Adrenal gland (tissue), 12 donors: ENCODE results near the gene CCDC33. TPM values are rescaled to one million over a fixed set of nuclear protein-coding genes. Genes with fewer than 3 reads are reported as not detected.

Source experiments
- DNase-seq, 7 donors: peaks; one replicate each; pipeline ENCODE4 v3.0.0-alpha.2; 2019 to 2020
- H3K27ac ChIP-seq, 5 donors: fragments of 200-600 bp; sonication (generic) in 4 of 5; 1 replicate in 3 of 5; 2 replicates in 2 of 5; pipeline versions ENCODE4 v1.5.1 to v1.8.0; 2016 to 2020; ENCODE audit warnings: mild to moderate bottlenecking in 1 of 5
- H3K27me3 ChIP-seq: fragments of 200-600 bp; 2 replicates; pipeline ENCODE4 v1.8.0; 2021
- H3K36me3 ChIP-seq, 2 donors: fragments of 200-600 bp; replicated peaks in 1 of 2; 1 replicate in 1 of 2; 2 replicates in 1 of 2; pipeline versions ENCODE4 v1.5.1 to v1.8.0; 2018 to 2022
- H3K4me1 ChIP-seq, 2 donors: fragments of 200-600 bp; replicated peaks in 1 of 2; 1 replicate in 1 of 2; 2 replicates in 1 of 2; pipeline versions ENCODE4 v1.5.1 to v1.8.0; 2018 to 2021
- H3K4me3 ChIP-seq, 4 donors: fragments of 200-600 bp; sonication (generic) in 3 of 4; one replicate each; pipeline ENCODE4 v1.5.1; 2016 to 2018
- H3K9me3 ChIP-seq, 3 donors: fragments of 200-600 bp; sonication (generic) in 1 of 3; replicated peaks in 1 of 3; 1 replicate in 2 of 3; 2 replicates in 1 of 3; pipeline versions ENCODE4 v1.5.1 to v1.8.0; 2016 to 2021
- CTCF ChIP-seq, 6 experiments: fragments of 450-650 bp in 4 of 6; fragments of 200-600 bp in 2 of 6; sonication (generic) in 1 of 6; IDR thresholded peaks; 1 replicate in 5 of 6; 2 replicates in 1 of 6; pipeline versions ENCODE4 v1.5.1 to v1.8.0; 2016 to 2021; ENCODE audit warnings: antibody characterized with exemption in 6 of 6, mild to moderate bottlenecking in 2 of 6, moderate library complexity in 1 of 6
- POLR2A ChIP-seq, 2 donors: fragments of 450-650 bp; IDR thresholded peaks; one replicate each; pipeline ENCODE4 v1.6.1; 2017; ENCODE audit warnings: antibody characterized with exemption in 2 of 2, mild to moderate bottlenecking in 2 of 2, moderate library complexity in 1 of 2
- WGBS, 4 donors: extraction: QIAGEN DNeasy Blood & Tissue Kit in 2 of 4; methylation state at CpG; one replicate each; pipeline versions ENCODE4 v1.1.5 to v1.1.7; 2013 to 2017; 5-methylcytosine and 5-hydroxymethylcytosine counted together
- intact Hi-C, 2 donors: fragments of 100-400 bp; cut with DNase I; formaldehyde crosslinking; loops; one replicate each; pipeline versions ENCODE4 v1.14.1 to v1.15.0; 2022 to 2023
- polyA plus RNA-seq, 3 donors: library from polyadenylated mRNA; stranded (reverse); fragments of 200-250 nt in 2 of 3; fragments of 350-450 nt in 1 of 3; fragmentation: Illumina TruSeq in 1 of 3; extraction: RNeasy Lipid Tissue Mini Kit (QIAGEN cat#74804) in 1 of 3; gene quantifications; one replicate each; pipeline ENCODE4 v1.2.3, GENCODE V29; 2013 to 2014
- total RNA-seq, 9 donors: library from RNA; depleted of rRNA in 4 of 9; stranded (reverse); fragments of >200 nt in 4 of 9; fragments of 120-200 nt in 1 of 9; fragmentation: NEBNext Ultra II Directional in 1 of 9; extraction: Animal tissue kit (Norgen Biotek cat#: 25700) in 1 of 9; gene quantifications; one replicate each; pipeline versions ENCODE4 v1.1.0 to v1.2.4, GENCODE V29; 2013 to 2023
- donor health status: healthy with polysubstance abuse.
- donor health status: Bipolar disorder and iron deficiency.
- donor health status: DM: yes; HTN: yes; CAD: no.
- donor health status: DM: no; HTN: no; CAD: no.
- donor health status: DM: no; HTN: no; CAD: no.
- donor health status: DM: yes; HTN: yes; CAD: no.

CCDC33 gene
- total and polyA plus RNA-seq, 12 donors, result 0.11 to 1.1 (median 0.30) TPM; not detected in 3

GRCh38 chr15:74289671-74290070 lies 53.5 kb downstream of the CCDC33 start:
- Histone ChIP-seq H3K27ac (no peak overlapping the region), H3K4me1 (no peaks in the 10 kb centered on the region), H3K9me3 (no peaks in the 10 kb centered on the region), H3K36me3 (no peaks in the 10 kb centered on the region), H3K27me3 (no peaks in the 10 kb centered on the region), H3K4me3 (no peak overlapping the region)
- intact Hi-C loops, result no loop called here
- no peak for DNase-seq
- TF ChIP-seq CTCF (IDR thresholded peaks at IDR 0.05) (no peak), POLR2A (IDR thresholded peaks at IDR 0.05) (no peak)

- H3K27ac ChIP-seq, result no peak overlapping the region
- H3K9me3 ChIP-seq, result no peaks in the 10 kb centered on the region
- intact Hi-C loops, result no loop called here
- no peaks in the 10 kb centered on the region for H3K36me3 ChIP-seq
- no peak for DNase-seq
- TF ChIP-seq CTCF (IDR thresholded peaks at IDR 0.05) (no peak), POLR2A (IDR thresholded peaks at IDR 0.05) (no peak)
- no peak overlapping the region for H3K4me3 ChIP-seq
- H3K4me1 ChIP-seq, result no peaks in the 10 kb centered on the region
- H3K27me3 ChIP-seq, result no peaks in the 10 kb centered on the region
Observed at GRCh38 chr15:74290645-74291044, 54.5 kb downstream of the CCDC33 start.

- H3K27me3 ChIP-seq, result no peaks in the 10 kb centered on the region
- no peak overlapping the region for H3K27ac ChIP-seq
- no peak overlapping the region for H3K4me3 ChIP-seq
- TF ChIP-seq CTCF (IDR thresholded peaks at IDR 0.05) (no peak), POLR2A (IDR thresholded peaks at IDR 0.05) (no peak)
- H3K9me3 ChIP-seq, result no peaks in the 10 kb centered on the region
- WGBS, 4 donors, result 13 to 16% (median 14%) methylated on average over 17 to 20 of the region's 20 CpGs
- intact Hi-C loops, result no loop called here
- no peaks in the 10 kb centered on the region for H3K36me3 ChIP-seq
- peak; percentile 75 to 90 (median 85) for DNase-seq
- H3K4me1 ChIP-seq, result no peaks in the 10 kb centered on the region
Observed at GRCh38 chr15:74291101-74292071, 55.3 kb downstream of the CCDC33 start.

- no peaks in the 10 kb centered on the region for H3K4me1 ChIP-seq
- no peak for TF ChIP-seq POLR2A (IDR thresholded peaks at IDR 0.05)
- DNase-seq, result no peak
- no peak overlapping the region for H3K4me3 ChIP-seq
- WGBS, 4 donors, result 65 to 82% (median 74%) methylated on average over 3 of the region's 3 CpGs
- H3K27me3 ChIP-seq, result no peaks in the 10 kb centered on the region
- H3K9me3 ChIP-seq, result no peaks in the 10 kb centered on the region
- no peaks in the 10 kb centered on the region for H3K36me3 ChIP-seq
- no peak overlapping the region for H3K27ac ChIP-seq
- intact Hi-C loops, result no loop called here
Observed at GRCh38 chr15:74293021-74293810, 57.1 kb downstream of the CCDC33 start.
